MCF 10A (cell line): ENCODE results near the gene TRAPPC12. TPM values are rescaled to one million over a fixed set of nuclear protein-coding genes. Genes with fewer than 3 reads are reported as not detected.

Experiments used
- BruUV-seq: library from RNA; stranded (reverse); fragments of 400-500 nt; replicated peaks from 2 replicates; lab custom pipeline; 2021; lab: Mats Ljungman, UMichigan
- CTCF ChIA-PET: fragments of 300-600 bp; sonication (Branson Sonifier 250); formaldehyde crosslinking; extraction: SDS; loops from one replicate; lab custom pipeline; 2021; ENCODE audit warnings: antibody characterized with exemption, inconsistent platforms; lab: Yijun Ruan, JAX
- POLR2A ChIA-PET: fragments of 300-600, 350-650 bp; sonication (Branson Sonifier 250); formaldehyde crosslinking; extraction: SDS; loops from one replicate; lab custom pipeline; 2020; ENCODE audit warnings: antibody characterized with exemption, inconsistent platforms; lab: Yijun Ruan, JAX
- DNase-seq: peaks from one replicate; pipeline ENCODE4 v3.0.0-alpha.2; 2018; ENCODE audit not compliant: unreplicated experiment
- H3K27ac Mint-ChIP-seq: one replicate; pipeline ENCODE4 v1.8.0; 2022; ENCODE audit warnings: mild to moderate bottlenecking, low read depth, mixed read lengths; ENCODE audit not compliant: unreplicated experiment
- H3K27me3 Mint-ChIP-seq: one replicate; pipeline ENCODE4 v1.8.0; 2022; ENCODE audit warnings: mixed read lengths; ENCODE audit not compliant: insufficient read depth, unreplicated experiment
- H3K36me3 Mint-ChIP-seq: one replicate; pipeline ENCODE4 v1.8.0; 2022; ENCODE audit warnings: mild to moderate bottlenecking, moderate library complexity, mixed read lengths; ENCODE audit not compliant: insufficient read depth, unreplicated experiment
- H3K4me1 Mint-ChIP-seq: one replicate; pipeline ENCODE4 v1.8.0; 2022; ENCODE audit warnings: mixed read lengths; ENCODE audit not compliant: insufficient read depth, unreplicated experiment
- H3K4me3 Mint-ChIP-seq: one replicate; pipeline ENCODE4 v1.8.0; 2022; ENCODE audit warnings: mild to moderate bottlenecking, moderate library complexity, mixed read lengths; ENCODE audit not compliant: unreplicated experiment
- H3K9me3 Mint-ChIP-seq: one replicate; pipeline ENCODE4 v1.8.0; 2022; ENCODE audit warnings: mixed read lengths; ENCODE audit not compliant: unreplicated experiment
- intact Hi-C: fragments of 100-400 bp; cut with micrococcal nuclease; formaldehyde crosslinking; loops from 2 replicates; pipeline ENCODE4 v1.14.1; 2022
- total RNA-seq: library from RNA; stranded (reverse); gene quantifications from 2 replicates; pipeline ENCODE4 v1.2.3, GENCODE V29; 2022
- TF ChIP-seq, protein P1 (sequence below): fragments of 200-600 bp; IDR thresholded peaks from one replicate; pipeline ENCODE4 v1.8.0; 2022; ENCODE audit warnings: antibody characterized with exemption, mild to moderate bottlenecking; ENCODE audit not compliant: unreplicated experiment

The TRAPPC12 gene
- total RNA-seq, 1 experiment from 2014 or later: 84.4 TPM

DNA sequence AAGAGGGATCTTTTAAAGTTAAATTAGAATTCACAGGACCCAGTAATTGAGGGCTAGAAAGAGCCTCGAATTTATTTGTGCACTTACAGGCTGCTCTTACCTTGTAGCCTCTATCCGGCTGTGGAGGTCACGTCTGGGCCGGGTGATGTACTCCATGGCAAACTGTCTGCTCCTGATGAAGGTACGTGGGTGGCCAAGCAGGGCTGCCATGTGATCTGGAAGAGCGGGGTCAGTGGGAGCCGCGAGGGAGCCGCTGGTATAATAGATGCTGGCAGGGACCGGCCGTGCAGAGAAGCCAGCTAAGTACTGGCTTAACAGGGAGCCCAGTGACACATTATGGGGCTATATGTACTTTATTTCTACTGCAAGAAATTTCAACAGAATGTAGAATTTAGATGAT, 80.7 kb downstream of the TRAPPC12 start:
- H3K27ac Mint-ChIP-seq: no peak overlapping the region
- ChIA-PET CTCF (interaction anchor here (1.1 to 4.0 kb wide), 3 partner anchors 10 to 38 kb away, joined by 3 to 45 read pairs (median 9); no protein-coding TSS in a partner anchor), POLR2A (interaction anchor here (2.5 kb wide), 1 partner anchor 74 kb away, joined by 5 read pairs; no protein-coding TSS in a partner anchor)
- intact Hi-C loops: no loop called here
- peaks cover 42% of the 10 kb centered on the region for H3K36me3 Mint-ChIP-seq
- H3K4me3 Mint-ChIP-seq: no peak overlapping the region
- TF ChIP-seq, protein P1, sequence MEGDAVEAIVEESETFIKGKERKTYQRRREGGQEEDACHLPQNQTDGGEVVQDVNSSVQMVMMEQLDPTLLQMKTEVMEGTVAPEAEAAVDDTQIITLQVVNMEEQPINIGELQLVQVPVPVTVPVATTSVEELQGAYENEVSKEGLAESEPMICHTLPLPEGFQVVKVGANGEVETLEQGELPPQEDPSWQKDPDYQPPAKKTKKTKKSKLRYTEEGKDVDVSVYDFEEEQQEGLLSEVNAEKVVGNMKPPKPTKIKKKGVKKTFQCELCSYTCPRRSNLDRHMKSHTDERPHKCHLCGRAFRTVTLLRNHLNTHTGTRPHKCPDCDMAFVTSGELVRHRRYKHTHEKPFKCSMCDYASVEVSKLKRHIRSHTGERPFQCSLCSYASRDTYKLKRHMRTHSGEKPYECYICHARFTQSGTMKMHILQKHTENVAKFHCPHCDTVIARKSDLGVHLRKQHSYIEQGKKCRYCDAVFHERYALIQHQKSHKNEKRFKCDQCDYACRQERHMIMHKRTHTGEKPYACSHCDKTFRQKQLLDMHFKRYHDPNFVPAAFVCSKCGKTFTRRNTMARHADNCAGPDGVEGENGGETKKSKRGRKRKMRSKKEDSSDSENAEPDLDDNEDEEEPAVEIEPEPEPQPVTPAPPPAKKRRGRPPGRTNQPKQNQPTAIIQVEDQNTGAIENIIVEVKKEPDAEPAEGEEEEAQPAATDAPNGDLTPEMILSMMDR: no peak
- no peaks in the 10 kb centered on the region for H3K9me3 Mint-ChIP-seq
- peaks cover 5% of the 10 kb centered on the region for H3K4me1 Mint-ChIP-seq
- no peaks in the 10 kb centered on the region for H3K27me3 Mint-ChIP-seq
- no TSS peak for BruUV-seq
- no peak for DNase-seq

DNA sequence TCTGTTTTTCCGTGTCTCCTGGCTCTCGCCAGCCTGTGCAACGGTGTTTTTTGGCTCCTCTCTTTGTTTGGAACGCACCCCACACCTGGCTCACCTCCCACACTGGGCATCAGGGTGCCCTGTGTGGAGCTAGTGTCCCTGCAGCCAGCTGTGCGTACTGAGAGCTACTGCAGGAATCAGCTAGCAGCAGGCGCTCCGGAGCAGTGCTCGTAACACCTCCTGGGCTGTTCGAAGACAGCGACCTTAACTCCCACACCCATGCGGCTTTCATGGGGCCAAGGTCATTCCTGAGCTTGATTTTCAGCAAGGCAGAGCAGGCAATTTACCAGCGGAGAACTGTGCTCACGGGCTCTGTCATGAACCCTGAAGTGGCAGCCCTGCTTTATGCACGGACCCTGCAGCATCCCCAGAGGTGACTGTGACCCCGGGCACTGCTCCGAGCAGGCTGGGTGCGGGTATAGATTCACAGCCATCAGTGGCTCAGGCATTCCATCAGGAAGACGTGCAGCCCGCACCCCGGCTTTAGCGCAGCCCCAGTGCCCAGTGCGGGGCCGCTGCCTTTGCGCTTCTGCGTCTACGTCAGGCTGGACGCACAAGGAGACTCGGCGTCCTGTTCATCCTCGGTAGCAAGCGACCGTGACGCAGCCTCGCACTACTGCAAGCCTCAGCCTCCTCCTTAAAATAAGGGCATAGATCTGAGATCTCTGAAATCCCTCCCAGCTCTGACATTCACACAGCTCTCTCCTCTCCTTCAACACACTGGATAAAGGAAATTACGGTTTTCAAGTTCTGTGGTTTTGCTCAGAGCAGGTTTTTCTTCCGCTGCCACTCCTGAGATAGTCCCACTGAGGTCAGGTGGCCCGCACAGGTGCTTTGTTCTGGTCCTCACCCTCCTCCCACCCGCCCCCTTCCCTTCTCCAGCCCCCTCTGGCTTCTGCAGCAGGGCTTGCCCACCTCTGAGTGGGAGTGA, 81.6 kb downstream of the TRAPPC12 start:
- H3K27ac Mint-ChIP-seq: no peak overlapping the region
- H3K36me3 Mint-ChIP-seq: peaks cover 35% of the 10 kb centered on the region

DNA sequence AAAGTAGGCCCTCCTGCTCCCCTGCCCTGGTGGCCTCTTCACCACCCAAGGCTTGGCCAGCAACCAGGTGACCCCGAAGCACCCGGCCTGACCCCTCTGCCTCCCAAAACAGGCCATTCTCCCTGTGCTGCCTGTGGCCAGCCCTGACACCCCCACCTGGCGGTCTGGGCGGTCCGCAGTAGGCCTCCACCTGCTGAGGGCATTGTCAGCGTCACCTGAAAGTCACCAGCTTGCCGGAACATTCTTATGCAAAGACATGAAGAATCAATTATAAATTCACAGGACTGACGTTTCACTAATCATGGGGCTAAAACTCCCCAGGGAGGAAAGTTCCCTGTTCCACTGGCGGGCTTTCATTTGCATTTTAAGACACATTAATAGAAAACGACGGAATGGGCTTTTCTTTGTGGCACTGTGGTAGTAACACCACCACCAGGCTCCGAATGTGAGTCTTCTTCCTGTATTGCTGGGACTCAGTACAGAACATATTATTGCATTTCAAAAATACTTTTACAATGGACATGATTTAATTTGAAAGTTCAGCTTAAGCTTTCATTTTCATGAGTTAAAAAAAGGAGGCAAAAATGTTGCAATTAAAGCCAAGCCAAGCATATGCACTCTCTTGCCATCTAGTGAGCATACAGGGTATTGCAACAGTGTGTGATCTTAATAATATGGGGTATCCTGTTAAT, 82.5 kb downstream of the TRAPPC12 start:
- peaks cover 35% of the 10 kb centered on the region for H3K36me3 Mint-ChIP-seq
- POLR2A ChIA-PET: interaction anchor here (1.0 to 1.8 kb wide), 4 partner anchors 39 to 159 kb away, joined by 3 to 5 read pairs (median 4); partner anchors contain the start of genes EIPR1 and TRAPPC12
- H3K27me3 Mint-ChIP-seq: no peaks in the 10 kb centered on the region
- BruUV-seq: no TSS peak
- TF ChIP-seq, protein P1: peak; percentile 74
- peaks cover 14% of the 10 kb centered on the region for H3K4me1 Mint-ChIP-seq
- no peak overlapping the region for H3K4me3 Mint-ChIP-seq
- intact Hi-C loops: loop anchor here (1.0 kb wide), 1 partner anchor 38 kb away; no protein-coding TSS in a partner anchor
- CTCF ChIA-PET: interaction anchor here (0.6 to 4.0 kb wide), 16 partner anchors 10 to 457 kb away, joined by 3 to 45 read pairs (median 9); no protein-coding TSS in a partner anchor
- DNase-seq: peak; percentile 73
- no peak overlapping the region for H3K27ac Mint-ChIP-seq
- no peaks in the 10 kb centered on the region for H3K9me3 Mint-ChIP-seq

More for the DNA sequence above, 81.6 kb downstream of the TRAPPC12 start:
- H3K4me3 Mint-ChIP-seq: no peak overlapping the region
- DNase-seq: no peak
- H3K27me3 Mint-ChIP-seq: no peaks in the 10 kb centered on the region
- H3K9me3 Mint-ChIP-seq: no peaks in the 10 kb centered on the region
- BruUV-seq: no TSS peak
- CTCF ChIA-PET: interaction anchor here (0.6 to 4.0 kb wide), 14 partner anchors 9 to 1506 kb away, joined by 3 to 45 read pairs (median 6); no protein-coding TSS in a partner anchor
- TF ChIP-seq, protein P1: no peak
- POLR2A ChIA-PET: interaction anchor here (2.5 kb wide), 1 partner anchor 75 kb away, joined by 5 read pairs; no protein-coding TSS in a partner anchor
- H3K4me1 Mint-ChIP-seq: peaks cover 13% of the 10 kb centered on the region
- intact Hi-C loops: no loop called here
